ENCODE measurements around the gene TRIM60.
A peak's percentile ranks its signal among the peaks of the same experiment; 100 is the strongest.
"Not testable (repeated sequence)": the region's sequence is repeated elsewhere in the genome, so short reads cannot be mapped to it uniquely, and the experiment has no call there.

TRIM60 gene

DNA sequence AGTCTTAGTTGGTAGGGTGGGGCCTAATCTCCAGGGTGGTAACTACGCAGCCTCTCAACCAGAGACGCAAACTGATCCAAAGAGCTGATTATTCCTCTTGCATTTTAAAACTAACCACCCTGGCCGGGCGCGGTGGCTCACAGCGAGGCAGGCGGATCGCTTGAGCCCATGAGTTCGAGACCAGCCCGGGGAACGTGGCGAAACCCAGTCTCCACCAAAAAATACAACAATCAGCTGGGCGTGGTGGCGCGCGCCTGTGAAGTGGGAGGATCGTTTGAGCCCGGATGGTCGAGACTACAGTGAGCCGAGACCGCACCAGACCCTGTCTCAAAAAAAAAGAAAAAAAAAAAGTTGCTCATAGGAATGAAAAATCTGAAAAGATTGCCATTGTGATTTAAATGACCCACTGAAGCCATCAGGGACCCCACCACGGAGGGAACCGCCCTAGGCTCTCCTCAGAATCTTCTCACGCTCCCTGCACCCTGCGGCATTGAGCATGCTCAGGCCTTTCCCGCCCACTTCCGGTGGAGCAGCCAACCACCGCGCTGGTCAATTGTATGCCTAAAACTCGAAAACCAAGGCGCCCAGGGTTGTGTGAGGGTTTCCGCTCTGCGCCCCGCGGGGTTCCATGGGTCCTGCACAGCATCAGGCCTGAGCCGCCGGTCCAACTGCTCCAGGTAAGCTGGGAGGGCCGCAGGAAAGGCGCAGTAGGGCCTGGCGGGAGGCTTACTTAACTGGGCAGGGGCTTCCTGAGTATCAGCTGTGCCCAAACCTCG, at the start of gene TRIM60:
Gene TRIM60, plus strand, starts transcription at position 564 of the 776 bp plus-strand sequence. CDS start 8,074 bp downstream, outside the sequence.
- H3K4me3 ChIP-seq (ENCODE audit: low read depth, low read length), result no peak within 1 kb of the TSS
- TF ChIP-seq CTCF (IDR thresholded peaks at IDR 0.05; ENCODE audit: borderline replicate concordance, insufficient read depth, low read depth, low read length), result no peak

GRCh38 chr4:164989471-164989870, 42.3 kb upstream of the TRIM60 start:
- TF ChIP-seq CTCF (IDR thresholded peaks at IDR 0.05; ENCODE audit: borderline replicate concordance, insufficient read depth, low read depth, low read length), result no peak
- H3K4me3 ChIP-seq (ENCODE audit: low read depth, low read length), result no peak overlapping the region

GRCh38 chr4:164990786-164991185, 41.0 kb upstream of the TRIM60 start:
- H3K4me3 ChIP-seq (ENCODE audit: low read depth, low read length), result not testable (repeated sequence)

GRCh38 chr4:164996123-164996522, 35.7 kb upstream of the TRIM60 start:
- not testable (repeated sequence) for H3K4me3 ChIP-seq (ENCODE audit: low read depth, low read length)

DNA sequence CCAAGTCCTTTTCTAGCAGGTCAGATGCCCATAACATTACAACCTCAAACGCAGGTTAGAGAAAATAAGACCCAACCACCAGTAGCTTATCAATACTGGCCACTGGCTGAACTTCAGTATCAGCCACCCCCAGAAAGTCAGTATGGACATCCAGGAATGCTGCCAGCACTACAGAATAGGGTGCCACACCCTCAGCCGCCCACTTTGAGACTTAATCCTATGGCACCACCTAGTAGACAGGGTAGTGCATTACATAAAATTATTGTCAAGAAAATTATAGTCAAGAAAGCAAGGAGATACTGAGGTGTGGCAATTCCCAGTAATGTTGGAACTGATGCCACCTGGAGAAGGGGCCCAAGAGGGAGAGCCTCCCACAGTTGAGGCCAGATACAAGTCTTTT, 34.5 kb upstream of the TRIM60 start:
- peak; percentile 28; the same call in 1 of the 2 replicates for TF ChIP-seq CTCF (IDR thresholded peaks at IDR 0.05; ENCODE audit: borderline replicate concordance, insufficient read depth, low read depth, low read length)
- no peak overlapping the region for H3K4me3 ChIP-seq (ENCODE audit: low read depth, low read length)

- H3K4me3 ChIP-seq (ENCODE audit: low read depth, low read length), result no peak overlapping the region
- TF ChIP-seq CTCF (IDR thresholded peaks at IDR 0.05; ENCODE audit: borderline replicate concordance, insufficient read depth, low read depth, low read length), result no peak
Measured at GRCh38 chr4:164997941-164998340, 33.9 kb upstream of the TRIM60 start.

- H3K4me3 ChIP-seq (ENCODE audit: low read depth, low read length), result not testable (repeated sequence)
Measured at GRCh38 chr4:164998526-164999080, 33.2 kb upstream of the TRIM60 start.

DNA sequence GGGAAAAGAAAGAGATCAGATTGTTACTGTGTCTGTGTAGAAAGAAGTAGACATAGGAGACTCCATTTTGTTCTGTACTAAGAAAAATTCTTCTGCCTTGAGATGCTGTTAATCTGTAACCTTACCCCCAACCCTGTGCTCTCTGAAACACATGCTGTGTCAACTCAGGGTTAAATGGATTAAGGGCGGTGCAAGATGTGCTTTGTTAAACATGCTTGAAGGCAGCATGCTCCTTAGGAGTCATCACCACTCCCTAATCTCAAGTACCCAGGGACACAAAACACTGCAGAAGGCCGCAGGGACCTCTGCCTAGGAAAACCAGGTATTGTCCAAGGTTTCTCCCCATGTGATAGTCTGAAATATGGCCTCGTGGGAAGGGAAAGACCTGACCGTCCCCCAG, 29.8 kb upstream of the TRIM60 start:
- not testable (repeated sequence) for H3K4me3 ChIP-seq (ENCODE audit: low read depth, low read length)

DNA sequence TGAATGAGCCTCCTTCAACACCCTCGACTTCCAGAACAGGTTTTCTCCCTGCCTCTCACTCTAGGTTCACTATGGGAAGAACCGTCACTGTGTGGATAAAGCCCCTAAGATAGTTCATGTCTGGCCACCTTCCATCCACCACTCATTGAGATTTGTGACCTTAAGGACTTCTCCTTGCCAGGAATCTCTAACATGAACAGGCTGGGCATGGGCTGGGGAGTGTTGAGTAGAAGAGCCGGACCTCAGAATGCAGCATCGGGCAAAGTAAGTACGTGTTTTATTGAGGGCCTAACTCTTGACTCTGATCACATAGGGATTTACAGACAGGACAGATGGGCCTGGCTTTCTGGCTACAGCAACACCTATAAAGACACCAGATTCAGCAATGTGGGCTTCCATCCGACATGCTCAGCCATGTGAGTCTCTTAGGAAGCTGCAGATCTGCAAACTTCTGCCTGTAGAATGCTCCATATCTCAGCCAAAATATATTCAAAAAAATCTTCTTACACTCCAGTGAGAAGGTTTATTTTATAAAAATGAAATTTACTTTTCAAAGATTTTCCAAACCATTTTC, 26.4 kb upstream of the TRIM60 start:
- no peak for TF ChIP-seq CTCF (IDR thresholded peaks at IDR 0.05; ENCODE audit: borderline replicate concordance, insufficient read depth, low read depth, low read length)
- no peak overlapping the region for H3K4me3 ChIP-seq (ENCODE audit: low read depth, low read length)
